ENCODE measurements around the gene RAB25.
"Not testable (repeated sequence)": the region's sequence is repeated elsewhere in the genome, so short reads cannot be mapped to it uniquely, and the experiment has no call there.

Gene RAB25

GRCh38 chr1:156060937-156061636 is at the start of gene RAB25:
RAB25 (plus strand) TSS chr1:156061160; CDS start chr1:156061401, 241 bp downstream.
- DNase-seq (ENCODE audit: low read depth): no peak

GRCh38 chr1:156012051-156012817 is 48.7 kb upstream of the RAB25 start:
- no peak for DNase-seq (ENCODE audit: low read depth)

- no peak for DNase-seq (ENCODE audit: low read depth)
Measured at GRCh38 chr1:156014829-156015228, 46.1 kb upstream of the RAB25 start.

GRCh38 chr1:156019946-156020292 is 41.0 kb upstream of the RAB25 start:
- DNase-seq (ENCODE audit: low read depth): no peak

GRCh38 chr1:156020293-156021092 is 40.5 kb upstream of the RAB25 start, which contains the start of gene SSR2:
SSR2 (minus strand) TSS chr1:156020951; CDS start chr1:156020167, 784 bp downstream.
- peak; percentile 70 for DNase-seq (ENCODE audit: low read depth)

- no peak for DNase-seq (ENCODE audit: low read depth)
Measured at GRCh38 chr1:156021093-156021428, 39.9 kb upstream of the RAB25 start.

- no peak for DNase-seq (ENCODE audit: low read depth)
Measured at GRCh38 chr1:156021954-156022353, 39.0 kb upstream of the RAB25 start.

GRCh38 chr1:156024801-156025200 is 36.2 kb upstream of the RAB25 start:
- DNase-seq (ENCODE audit: low read depth): no peak

GRCh38 chr1:156025876-156026275 is 35.1 kb upstream of the RAB25 start:
- no peak for DNase-seq (ENCODE audit: low read depth)

GRCh38 chr1:156026588-156026987 is 34.4 kb upstream of the RAB25 start:
- DNase-seq (ENCODE audit: low read depth): no peak

- DNase-seq (ENCODE audit: low read depth): no peak
Measured at GRCh38 chr1:156033011-156033410, 27.9 kb upstream of the RAB25 start.

- DNase-seq (ENCODE audit: low read depth): not testable (repeated sequence)
Measured at GRCh38 chr1:156034991-156035390, 26.0 kb upstream of the RAB25 start.

GRCh38 chr1:156042828-156043227 is 18.1 kb upstream of the RAB25 start:
- no peak for DNase-seq (ENCODE audit: low read depth)

GRCh38 chr1:156045076-156045475 is 15.9 kb upstream of the RAB25 start:
- DNase-seq (ENCODE audit: low read depth): no peak

GRCh38 chr1:156048663-156049258 is 12.2 kb upstream of the RAB25 start:
- DNase-seq (ENCODE audit: low read depth): no peak

GRCh38 chr1:156050376-156050775 is 10.6 kb upstream of the RAB25 start:
- DNase-seq (ENCODE audit: low read depth): no peak

- DNase-seq (ENCODE audit: low read depth): no peak
Measured at GRCh38 chr1:156051011-156051725, 9.8 kb upstream of the RAB25 start.

GRCh38 chr1:156052862-156053767 is 7.8 kb upstream of the RAB25 start:
- DNase-seq (ENCODE audit: low read depth): peak; percentile 65

GRCh38 chr1:156053768-156054499 is 7.0 kb upstream of the RAB25 start, which contains the start of gene UBQLN4:
UBQLN4 (minus strand) TSS chr1:156053798; CDS start chr1:156053701, 97 bp downstream.
- DNase-seq (ENCODE audit: low read depth): peak; percentile 82

Measured in activated T-helper 9 cell treated with anti-CD3 and anti-CD28 coated beads, Interleukin-2, amount 50 U/mL, for 16 hours (primary cell).